GM12864 (cell line): ENCODE measurements around the gene CERS1.

Experiments
- DNase-seq: peaks from one replicate; pipeline ENCODE4 v3.0.0-alpha.2; 2011; ENCODE audit warnings: low read depth
- H3K4me3 ChIP-seq: 2 replicates; pipeline ENCODE4 v1.5.1; 2011; ENCODE audit warnings: mild to moderate bottlenecking, low read depth, low read length, control low read depth
- CTCF ChIP-seq: IDR thresholded peaks from 2 replicates; pipeline ENCODE4 v1.5.1; 2011; ENCODE audit warnings: low read depth, mild to moderate bottlenecking, moderate library complexity, low read length, control low read depth, inconsistent platforms; ENCODE audit errors: missing control alignments

CERS1 gene

GRCh38 chr19:18848878-18849661 lies 46.9 kb downstream of the CERS1 start:
- DNase-seq: no peak

GRCh38 chr19:18847549-18848463 lies 48.2 kb downstream of the CERS1 start:
- DNase-seq: no peak
- H3K4me3 ChIP-seq: no peak overlapping the region

More at GRCh38 chr19:18848878-18849661, 46.9 kb downstream of the CERS1 start:
- H3K4me3 ChIP-seq: no peak overlapping the region; the same call in 1 of the 2 replicates
- no peak for TF ChIP-seq CTCF

DNA sequence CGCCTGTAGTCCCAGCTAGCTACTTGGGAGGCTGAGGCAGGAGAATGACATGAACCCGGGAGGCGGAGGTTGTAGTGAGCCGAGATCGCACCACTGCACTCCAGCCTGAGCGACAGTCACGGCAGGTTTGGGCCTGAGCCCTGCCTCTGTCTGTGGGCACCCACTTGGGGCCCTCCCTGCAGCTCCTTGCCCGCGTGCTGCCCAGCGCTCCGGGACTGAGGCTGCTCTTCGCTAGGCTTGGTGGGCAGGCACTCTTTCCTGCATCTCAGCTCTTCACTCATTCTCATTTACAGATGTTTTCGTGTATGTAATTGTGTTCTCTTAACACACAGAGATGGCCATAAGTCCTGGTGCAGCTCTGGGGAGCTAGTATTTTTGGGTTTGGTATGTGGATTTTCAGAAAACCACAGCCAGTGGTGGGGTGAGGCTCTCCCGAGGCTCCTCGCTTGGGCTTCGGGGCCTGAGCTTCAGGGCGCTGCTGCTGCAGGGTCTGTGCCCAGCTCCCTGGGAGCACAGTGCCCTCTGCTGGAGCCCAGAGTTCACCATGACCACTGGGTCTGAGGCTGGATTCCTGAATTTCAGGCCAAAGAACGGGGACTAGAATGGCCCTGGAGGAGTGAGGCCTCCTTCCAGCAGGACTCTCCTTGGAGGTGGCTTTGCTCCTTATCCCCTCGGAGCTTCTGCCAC lies 49.0 kb downstream of the CERS1 start:
- DNase-seq: no peak

More at GRCh38 chr19:18847549-18848463, 48.2 kb downstream of the CERS1 start:
- no peak for TF ChIP-seq CTCF

GRCh38 chr19:18845961-18846360 lies 50.0 kb downstream of the CERS1 start:
- DNase-seq: no peak
- H3K4me3 ChIP-seq: no peak overlapping the region
- no peak for TF ChIP-seq CTCF

More for the DNA sequence above, 49.0 kb downstream of the CERS1 start:
- H3K4me3 ChIP-seq: no peak overlapping the region
- TF ChIP-seq CTCF: peak; percentile 89

DNA sequence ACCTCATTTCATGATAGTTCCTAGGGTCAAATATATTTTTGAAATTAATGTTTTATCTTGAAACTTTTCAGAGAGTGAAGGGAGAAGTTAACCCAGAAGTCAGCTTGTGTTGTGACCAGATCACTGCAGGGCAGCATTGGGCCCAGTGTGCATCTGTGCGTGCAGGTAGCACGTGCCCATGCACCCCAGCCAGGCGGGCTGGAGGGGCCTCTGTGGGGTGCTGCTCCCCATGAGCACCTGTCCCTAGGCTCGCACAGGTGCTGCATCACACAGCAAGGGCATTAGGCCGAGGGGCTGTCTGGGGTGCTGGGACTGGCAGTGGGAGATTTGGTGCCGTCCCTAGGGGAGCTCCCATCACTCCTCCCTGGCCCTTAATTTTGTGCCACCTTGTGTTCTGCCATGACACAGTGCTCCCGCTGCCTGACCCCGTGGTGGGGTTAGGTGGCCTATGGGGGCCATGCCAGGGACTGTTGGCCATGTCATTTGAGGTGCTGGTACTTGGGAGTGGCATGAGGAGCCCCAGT lies 51.1 kb downstream of the CERS1 start:
- H3K4me3 ChIP-seq: no peak overlapping the region
- DNase-seq: no peak
- TF ChIP-seq CTCF: no peak

- no peak overlapping the region for H3K4me3 ChIP-seq
- DNase-seq: no peak
- TF ChIP-seq CTCF: no peak
Observed at GRCh38 chr19:18843960-18844359, 52.0 kb downstream of the CERS1 start.
